ENCODE measurements around the gene SNX9.

The SNX9 gene

DNA sequence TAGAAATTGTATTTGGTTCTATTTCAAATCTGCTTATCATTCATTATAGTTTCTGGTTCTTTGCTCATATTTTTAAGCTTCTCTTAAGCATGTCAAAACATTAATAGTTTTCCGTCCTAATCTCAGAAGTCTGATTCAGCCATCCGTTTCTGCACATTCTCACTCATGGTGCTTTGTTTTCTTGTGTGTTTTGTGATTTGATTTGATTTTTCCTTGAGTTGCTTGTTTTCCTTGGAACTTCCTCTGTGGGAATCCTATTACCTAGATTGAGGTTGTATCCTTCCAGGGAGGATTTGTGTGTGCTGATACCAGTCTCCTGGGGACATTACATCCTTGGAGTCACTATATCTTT lies 7.9 kb downstream of the SNX9 start:
- Histone ChIP-seq H3K4me3 (replicated peaks; ENCODE audit: low read depth, low read length) (no peak overlapping the region), H3K36me3 (ENCODE audit: control insufficient read depth, insufficient read depth, low read length) (no peaks in the 10 kb centered on the region; the same call in 1 of the 2 replicates), H3K27me3 (replicated peaks; ENCODE audit: control insufficient read depth, insufficient read depth, low read length) (no peaks in the 10 kb centered on the region)
- TF ChIP-seq, protein P1, sequence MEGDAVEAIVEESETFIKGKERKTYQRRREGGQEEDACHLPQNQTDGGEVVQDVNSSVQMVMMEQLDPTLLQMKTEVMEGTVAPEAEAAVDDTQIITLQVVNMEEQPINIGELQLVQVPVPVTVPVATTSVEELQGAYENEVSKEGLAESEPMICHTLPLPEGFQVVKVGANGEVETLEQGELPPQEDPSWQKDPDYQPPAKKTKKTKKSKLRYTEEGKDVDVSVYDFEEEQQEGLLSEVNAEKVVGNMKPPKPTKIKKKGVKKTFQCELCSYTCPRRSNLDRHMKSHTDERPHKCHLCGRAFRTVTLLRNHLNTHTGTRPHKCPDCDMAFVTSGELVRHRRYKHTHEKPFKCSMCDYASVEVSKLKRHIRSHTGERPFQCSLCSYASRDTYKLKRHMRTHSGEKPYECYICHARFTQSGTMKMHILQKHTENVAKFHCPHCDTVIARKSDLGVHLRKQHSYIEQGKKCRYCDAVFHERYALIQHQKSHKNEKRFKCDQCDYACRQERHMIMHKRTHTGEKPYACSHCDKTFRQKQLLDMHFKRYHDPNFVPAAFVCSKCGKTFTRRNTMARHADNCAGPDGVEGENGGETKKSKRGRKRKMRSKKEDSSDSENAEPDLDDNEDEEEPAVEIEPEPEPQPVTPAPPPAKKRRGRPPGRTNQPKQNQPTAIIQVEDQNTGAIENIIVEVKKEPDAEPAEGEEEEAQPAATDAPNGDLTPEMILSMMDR (IDR thresholded peaks at IDR 0.05; ENCODE audit: insufficient read depth, low read length, poor library complexity, severe bottlenecking) = no peak
- no peak for DNase-seq (ENCODE audit: extremely low read depth, insufficient read length)

DNA sequence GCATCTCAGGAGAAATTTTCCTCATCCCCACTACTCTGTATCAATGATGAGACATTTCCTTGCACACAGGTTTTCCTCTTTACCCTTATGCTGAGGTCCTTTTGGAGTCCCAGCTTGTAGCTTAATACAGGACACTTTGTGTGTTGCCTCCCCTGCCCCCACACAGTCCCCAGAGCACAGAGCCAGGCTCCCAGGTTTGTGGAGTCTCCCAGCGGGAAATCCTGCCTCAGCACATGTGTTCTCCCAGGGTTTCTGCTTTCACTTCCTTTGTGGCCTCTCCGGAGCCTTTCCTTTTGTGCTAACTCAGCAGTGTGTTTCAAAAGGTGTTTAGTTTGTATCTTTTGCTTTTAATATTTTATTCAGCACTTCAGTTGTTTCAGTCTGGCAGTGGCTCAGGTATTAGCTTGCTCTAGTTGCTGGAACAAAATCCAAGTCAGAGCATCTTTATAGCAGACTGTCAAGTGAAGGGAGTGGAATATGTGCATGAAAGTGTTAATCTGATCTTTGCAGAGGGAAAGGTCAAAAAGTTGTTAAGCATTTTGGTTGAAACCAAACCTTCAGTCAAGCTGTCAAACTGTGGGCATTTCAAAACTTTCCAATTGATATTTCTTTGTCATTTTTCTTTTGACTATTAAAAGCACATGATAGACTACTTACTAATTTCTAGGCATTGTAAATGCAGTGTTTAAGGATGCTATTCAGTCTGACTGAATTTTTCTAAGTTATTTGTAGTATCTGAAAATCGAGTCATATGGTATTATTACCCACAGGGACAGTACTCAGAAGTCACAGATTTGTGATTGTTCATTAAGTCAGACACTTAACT lies 8.6 kb downstream of the SNX9 start:
- H3K4me3 ChIP-seq (replicated peaks; ENCODE audit: low read depth, low read length) = no peak overlapping the region

DNA sequence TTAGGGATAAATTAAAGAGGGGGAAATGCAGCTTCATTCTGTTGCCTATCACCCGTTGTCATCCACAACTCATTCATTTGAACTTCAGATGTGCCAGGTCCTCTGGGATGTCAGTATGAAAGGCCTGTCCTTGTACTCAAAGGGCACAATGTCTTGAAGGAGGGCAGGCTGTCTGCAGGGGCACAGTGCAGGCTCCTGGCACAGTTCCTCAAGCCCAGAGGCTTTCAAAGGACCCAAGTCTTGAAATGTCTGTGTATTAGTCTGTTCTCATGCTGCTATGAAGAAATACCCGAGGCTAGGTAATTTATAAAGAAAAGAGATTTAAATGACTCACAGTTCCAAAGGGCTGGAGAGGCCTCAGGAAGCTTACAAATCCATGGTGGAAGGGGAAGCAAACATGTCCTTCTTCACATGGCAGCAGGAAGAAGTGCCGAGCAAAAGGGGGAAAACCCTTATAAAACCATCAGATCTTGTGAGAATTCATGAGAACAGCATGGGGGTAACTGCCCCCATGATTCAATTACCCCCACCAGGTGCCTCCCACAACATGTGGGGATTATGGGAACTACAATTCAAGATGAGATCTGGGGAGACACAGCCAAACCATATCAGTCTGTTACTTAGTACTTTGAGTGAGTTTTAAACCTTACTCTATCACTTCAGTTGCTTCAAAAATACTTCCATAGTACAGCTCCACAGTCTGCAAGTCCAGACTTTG lies 9.4 kb downstream of the SNX9 start:
- TF ChIP-seq, protein P1 (IDR thresholded peaks at IDR 0.05; ENCODE audit: insufficient read depth, low read length, poor library complexity, severe bottlenecking) = no peak

More for the DNA sequence above, 8.6 kb downstream of the SNX9 start:
- no peaks in the 10 kb centered on the region for H3K27me3 ChIP-seq (replicated peaks; ENCODE audit: control insufficient read depth, insufficient read depth, low read length)
- no peaks in the 10 kb centered on the region; the same call in 1 of the 2 replicates for H3K36me3 ChIP-seq (ENCODE audit: control insufficient read depth, insufficient read depth, low read length)
- TF ChIP-seq, protein P1 (IDR thresholded peaks at IDR 0.05; ENCODE audit: insufficient read depth, low read length, poor library complexity, severe bottlenecking) = no peak
- DNase-seq (ENCODE audit: extremely low read depth, insufficient read length) = no peak

DNA sequence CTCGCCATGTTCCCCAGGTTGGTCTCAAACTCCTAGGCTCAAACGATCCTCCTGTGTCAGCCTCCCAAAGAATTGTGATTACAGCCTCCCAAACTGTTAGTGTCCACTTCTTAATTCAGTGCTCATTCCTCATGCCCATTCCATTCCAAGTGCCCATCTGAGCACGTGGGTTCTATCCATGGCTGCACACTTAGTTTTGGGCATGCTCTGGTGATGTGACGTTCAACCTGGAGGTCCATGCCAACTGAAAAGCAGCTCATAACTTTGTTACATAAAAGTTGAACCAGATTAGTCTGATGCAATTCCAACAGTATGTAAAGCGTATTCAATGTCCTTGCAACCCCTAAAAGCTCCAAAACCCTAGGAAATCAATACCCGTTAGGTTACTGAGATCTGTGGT lies 11.5 kb downstream of the SNX9 start:
- TF ChIP-seq, protein P1 (IDR thresholded peaks at IDR 0.05; ENCODE audit: insufficient read depth, low read length, poor library complexity, severe bottlenecking) = no peak
- DNase-seq (ENCODE audit: extremely low read depth, insufficient read length) = no peak
- no peaks in the 10 kb centered on the region for H3K36me3 ChIP-seq (ENCODE audit: control insufficient read depth, insufficient read depth, low read length)
- no peaks in the 10 kb centered on the region for H3K27me3 ChIP-seq (replicated peaks; ENCODE audit: control insufficient read depth, insufficient read depth, low read length)
- H3K4me3 ChIP-seq (replicated peaks; ENCODE audit: low read depth, low read length) = no peak overlapping the region

More for the DNA sequence above, 9.4 kb downstream of the SNX9 start:
- Histone ChIP-seq H3K27me3 (replicated peaks; ENCODE audit: control insufficient read depth, insufficient read depth, low read length) (no peaks in the 10 kb centered on the region), H3K4me3 (replicated peaks; ENCODE audit: low read depth, low read length) (no peak overlapping the region), H3K36me3 (ENCODE audit: control insufficient read depth, insufficient read depth, low read length) (no peaks in the 10 kb centered on the region; the same call in 1 of the 2 replicates)
- no peak for DNase-seq (ENCODE audit: extremely low read depth, insufficient read length)

DNA sequence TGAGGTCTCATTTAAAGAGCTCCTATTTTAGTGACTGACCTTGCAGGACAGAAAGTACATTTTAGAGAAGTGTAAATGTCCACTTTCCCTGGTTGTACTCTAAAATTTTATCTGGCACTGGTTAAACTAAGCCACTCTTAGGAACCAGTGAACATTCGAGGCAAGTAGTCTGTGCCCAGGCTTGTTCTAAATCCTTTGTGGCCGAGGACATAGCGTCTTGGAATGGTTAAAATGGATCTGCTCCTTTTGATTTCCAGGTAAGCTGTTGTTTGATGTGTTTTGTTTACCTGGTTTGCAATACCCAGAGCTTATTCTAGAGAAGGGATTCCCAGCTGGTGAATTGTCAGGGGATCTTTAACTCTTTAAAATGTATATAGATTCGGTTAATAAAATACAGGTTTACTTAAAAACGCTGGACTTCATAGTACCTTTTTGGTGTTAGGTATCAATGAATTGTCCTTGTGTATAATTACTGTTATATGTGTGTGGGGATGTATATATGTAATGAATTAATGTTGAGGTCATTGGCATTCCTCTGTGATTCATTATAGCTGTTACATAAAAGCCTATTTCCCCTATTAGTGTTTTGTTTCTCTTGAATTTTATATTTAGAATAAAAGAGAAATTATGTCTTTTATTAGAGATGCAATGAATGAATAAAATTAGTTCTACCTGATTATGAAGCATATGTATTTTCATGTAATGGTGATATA lies 15.8 kb downstream of the SNX9 start:
- H3K27me3 ChIP-seq (replicated peaks; ENCODE audit: control insufficient read depth, insufficient read depth, low read length) = no peaks in the 10 kb centered on the region
- H3K36me3 ChIP-seq (ENCODE audit: control insufficient read depth, insufficient read depth, low read length) = no peaks in the 10 kb centered on the region
- TF ChIP-seq, protein P1 (IDR thresholded peaks at IDR 0.05; ENCODE audit: insufficient read depth, low read length, poor library complexity, severe bottlenecking) = no peak
- no peak for DNase-seq (ENCODE audit: extremely low read depth, insufficient read length)
- no peak overlapping the region for H3K4me3 ChIP-seq (replicated peaks; ENCODE audit: low read depth, low read length)
